Choroid plexus epithelial cell (primary cell): Measurements from ENCODE around the gene FCF1.
"Not testable (repeated sequence)": the region's sequence is repeated elsewhere in the genome, so short reads cannot be mapped to it uniquely, and the experiment has no call there.

Experiments
- DNase-seq: peaks from one replicate; pipeline ENCODE4 v3.0.0-alpha.2; 2010; ENCODE audit warnings: low read depth
- H3K4me3 ChIP-seq: 2 replicates; pipeline ENCODE4 v1.5.1; 2011; ENCODE audit warnings: low read depth, mild to moderate bottlenecking, control low read depth, low read length, moderate library complexity
- CTCF ChIP-seq: conservative IDR thresholded peaks from 2 replicates; pipeline ENCODE4 v1.5.1; 2011; ENCODE audit warnings: low read depth, mild to moderate bottlenecking, control low read depth, inconsistent platforms, low read length, moderate library complexity

FCF1 gene

DNA sequence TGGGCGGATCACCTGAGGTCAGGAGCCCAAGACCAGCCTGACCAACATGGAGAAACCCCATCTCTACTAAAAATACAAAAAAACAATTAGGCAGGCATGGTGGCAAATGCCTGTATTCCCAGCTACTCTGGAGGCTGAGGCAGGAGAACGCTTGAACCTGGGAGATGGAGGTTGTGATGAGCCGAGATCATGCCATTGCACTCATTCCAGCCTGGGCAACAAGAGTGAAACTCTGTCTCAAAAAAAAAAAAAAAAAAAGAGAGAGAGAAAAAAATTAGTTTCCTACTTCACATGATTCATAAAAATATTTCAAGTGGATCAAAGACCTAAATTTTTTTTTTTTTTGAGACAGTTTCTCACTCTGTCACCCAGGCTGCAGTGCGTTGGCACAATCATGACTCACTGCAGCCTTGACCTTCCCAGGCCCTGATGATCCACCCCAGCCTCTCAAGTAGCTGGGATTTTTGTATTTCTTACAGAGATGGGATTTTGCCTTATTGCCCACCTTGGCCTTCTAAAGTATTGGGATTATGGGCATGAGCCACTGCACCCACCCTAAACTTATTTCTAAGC, 24.9 kb downstream of the FCF1 start:
- no peak for TF ChIP-seq CTCF
- DNase-seq, result peak; percentile 19
- H3K4me3 ChIP-seq, result no peak overlapping the region

GRCh38 chr14:74739293-74740030, 26.5 kb downstream of the FCF1 start:
- DNase-seq, result no peak
- no peak overlapping the region for H3K4me3 ChIP-seq
- TF ChIP-seq CTCF, result no peak

DNA sequence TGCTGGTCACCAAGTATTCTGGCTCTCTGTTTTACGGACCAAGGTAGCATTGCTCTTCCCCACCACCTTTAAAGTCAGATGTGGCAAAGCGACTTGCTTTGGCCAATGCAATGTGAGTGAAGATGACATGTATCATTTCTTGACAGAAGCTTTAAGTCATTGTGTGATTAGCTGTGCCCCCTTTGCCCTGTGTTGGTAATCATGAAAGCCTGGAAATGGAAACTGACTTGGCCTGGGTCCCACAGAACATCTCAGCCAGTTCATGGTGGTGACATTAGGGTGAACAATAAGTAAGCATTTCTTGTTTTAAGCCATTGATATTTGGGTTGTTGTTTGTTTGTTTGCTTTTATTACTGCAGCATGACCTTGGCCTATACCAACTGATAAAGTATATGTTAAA, 34.3 kb downstream of the FCF1 start:
- DNase-seq, result no peak
- H3K4me3 ChIP-seq, result no peak overlapping the region
- no peak for TF ChIP-seq CTCF

DNA sequence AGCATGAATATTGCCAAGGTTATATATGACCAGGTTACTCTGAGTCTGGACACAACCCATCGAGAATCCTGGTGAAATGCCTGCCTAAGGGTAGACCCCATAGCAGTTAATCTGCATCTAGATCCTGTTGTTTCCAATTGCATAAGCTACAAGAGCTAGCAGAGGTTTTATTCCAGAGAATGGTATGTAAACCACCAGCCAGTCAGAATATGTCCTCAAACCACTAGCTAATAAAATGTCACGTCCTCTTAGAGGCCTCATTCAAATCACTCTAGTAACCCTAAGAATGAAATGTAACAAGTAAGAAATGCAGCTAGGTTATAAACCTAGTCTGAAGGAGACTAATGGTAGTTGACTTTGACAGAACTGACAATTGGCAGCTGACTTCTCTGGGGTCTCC, 41.2 kb downstream of the FCF1 start:
- no peak for DNase-seq
- H3K4me3 ChIP-seq, result no peak overlapping the region
- no peak for TF ChIP-seq CTCF

- TF ChIP-seq CTCF, result no peak
Observed at GRCh38 chr14:74754899-74755298, 42.0 kb downstream of the FCF1 start.

DNA sequence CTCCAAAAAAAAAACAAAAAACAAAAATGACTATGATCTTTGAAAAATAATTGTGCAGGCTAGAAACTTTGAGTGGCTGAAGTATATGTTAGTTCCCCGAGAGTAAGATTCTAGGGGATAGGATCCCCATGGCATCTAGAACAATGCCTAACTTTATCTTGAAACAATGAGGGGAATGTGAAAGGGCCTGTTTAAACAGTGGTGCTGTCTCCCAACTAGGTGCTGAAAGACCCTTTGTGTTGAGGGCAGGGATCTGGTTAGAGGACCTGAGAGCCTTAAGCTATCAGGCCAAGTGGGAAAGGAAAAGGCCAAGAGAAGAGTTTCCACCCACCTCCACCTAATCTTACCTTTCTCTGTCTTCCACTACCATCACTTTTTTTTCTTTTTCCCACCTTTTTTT, 43.4 kb downstream of the FCF1 start:
- no peak for DNase-seq
- TF ChIP-seq CTCF, result no peak
- no peak overlapping the region for H3K4me3 ChIP-seq

More at GRCh38 chr14:74754899-74755298, 42.0 kb downstream of the FCF1 start:
- no peak overlapping the region for H3K4me3 ChIP-seq
- DNase-seq, result no peak

- DNase-seq, H3K4me3 ChIP-seq: not testable (repeated sequence)
Observed at GRCh38 chr14:74758505-74758904, 45.6 kb downstream of the FCF1 start.
